MV-4-11 (cell line): Measurements from ENCODE around the gene VSIR.

ENCODE experiments used
- DNase-seq: peaks from one replicate; lab custom pipeline; 2025; lab: John Stamatoyannopoulos, UW

Gene VSIR

GRCh38 chr10:71747039-71747531, 26.2 kb downstream of the VSIR start:
- no peak for DNase-seq

GRCh38 chr10:71746344-71747037, 26.8 kb downstream of the VSIR start:
- DNase-seq, result peak; percentile 95

GRCh38 chr10:71745664-71746250, 27.6 kb downstream of the VSIR start:
- no peak for DNase-seq

DNA sequence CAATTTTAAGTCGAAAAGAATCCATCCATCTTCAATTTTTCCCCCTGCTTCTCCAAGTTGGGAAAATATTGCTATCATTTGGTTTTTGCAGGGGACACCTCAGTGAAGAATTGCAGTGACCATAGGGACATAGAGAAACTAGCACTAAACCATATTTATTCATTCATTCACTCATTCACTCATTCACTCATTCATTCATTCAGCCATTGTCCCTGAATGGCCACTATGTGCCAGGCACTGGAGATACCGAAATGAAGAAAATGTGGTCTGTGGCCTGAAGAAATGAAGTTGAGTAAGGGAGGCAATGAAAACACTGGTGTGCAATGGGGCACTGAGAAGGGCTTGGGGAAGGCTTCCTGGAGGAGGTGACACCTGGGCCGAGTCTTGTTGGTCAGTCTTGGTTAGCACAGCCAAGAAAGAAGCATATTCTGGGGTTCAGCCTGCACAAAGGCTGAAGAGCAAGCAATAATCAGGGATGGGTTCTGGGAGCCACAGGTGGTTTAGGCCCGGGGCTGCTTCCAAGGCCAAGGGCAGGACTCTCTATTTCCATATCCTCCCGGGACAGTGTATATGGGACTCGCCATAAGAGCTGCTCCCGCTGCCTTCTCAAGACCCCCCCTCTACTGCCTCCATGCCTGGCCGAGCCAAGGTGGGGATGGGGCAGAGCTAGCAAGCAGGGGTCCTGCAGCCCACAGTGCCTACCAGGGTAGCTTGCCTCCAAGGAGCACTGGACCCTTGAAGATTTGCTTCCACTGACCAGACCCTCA, 28.2 kb downstream of the VSIR start:
- DNase-seq, result no peak

DNA sequence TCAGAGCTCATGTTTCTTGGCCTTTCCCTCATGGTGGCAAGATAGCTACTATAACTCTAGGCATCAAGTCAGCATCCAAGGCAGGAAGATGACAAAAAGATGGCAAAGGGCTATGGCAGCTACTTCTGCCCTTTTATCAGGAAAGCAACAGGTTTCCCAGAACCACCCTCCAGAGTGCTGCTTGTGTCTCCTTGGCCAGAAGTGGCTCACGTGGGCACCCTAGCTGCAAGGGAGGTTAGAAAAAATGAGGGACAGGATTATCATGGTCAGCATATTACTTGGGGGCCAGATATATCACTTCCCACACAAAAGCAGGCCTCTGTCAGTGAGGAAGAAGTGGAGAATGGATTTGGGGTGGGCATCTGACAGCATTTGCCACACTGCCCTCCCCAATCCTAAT, 29.5 kb downstream of the VSIR start:
- no peak for DNase-seq

DNA sequence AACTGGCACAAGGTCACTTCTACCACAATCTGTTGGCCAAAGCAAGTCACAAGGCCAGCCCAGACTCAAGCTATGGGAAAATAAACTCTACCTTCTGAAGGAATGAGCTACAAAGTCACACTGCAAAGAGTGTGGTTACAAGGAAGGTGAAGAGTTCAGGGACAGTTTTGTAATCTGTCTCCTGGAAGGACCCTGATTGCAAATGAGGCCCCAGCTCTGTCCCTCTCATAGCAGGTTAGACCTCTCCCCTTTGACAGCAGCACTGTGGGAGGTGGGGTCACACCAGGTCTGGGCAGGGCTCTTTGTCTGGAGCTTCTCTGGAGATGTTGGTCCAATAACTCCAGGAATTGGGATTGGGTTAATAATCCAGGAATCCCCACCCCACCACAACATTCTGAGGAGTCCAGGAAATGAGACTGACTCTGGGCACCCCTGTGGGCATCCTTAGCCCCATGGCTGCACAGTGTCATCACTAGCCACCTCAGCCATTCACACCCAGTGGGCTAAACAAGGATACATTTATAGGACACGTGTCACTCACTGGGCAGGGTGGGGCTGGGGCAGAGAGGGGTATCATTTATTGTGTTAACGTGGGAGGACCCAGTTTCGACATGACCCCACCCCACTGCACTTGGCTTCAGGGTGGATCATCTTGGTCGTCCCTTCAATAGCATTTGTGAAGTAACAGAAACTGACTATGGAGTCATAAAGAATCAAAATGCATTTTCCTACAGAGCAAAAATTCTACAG, 30.1 kb downstream of the VSIR start:
- DNase-seq, result peak; percentile 69

GRCh38 chr10:71742301-71743088, 30.8 kb downstream of the VSIR start:
- DNase-seq, result peak; percentile 87

GRCh38 chr10:71741671-71742070, 31.6 kb downstream of the VSIR start:
- no peak for DNase-seq

DNA sequence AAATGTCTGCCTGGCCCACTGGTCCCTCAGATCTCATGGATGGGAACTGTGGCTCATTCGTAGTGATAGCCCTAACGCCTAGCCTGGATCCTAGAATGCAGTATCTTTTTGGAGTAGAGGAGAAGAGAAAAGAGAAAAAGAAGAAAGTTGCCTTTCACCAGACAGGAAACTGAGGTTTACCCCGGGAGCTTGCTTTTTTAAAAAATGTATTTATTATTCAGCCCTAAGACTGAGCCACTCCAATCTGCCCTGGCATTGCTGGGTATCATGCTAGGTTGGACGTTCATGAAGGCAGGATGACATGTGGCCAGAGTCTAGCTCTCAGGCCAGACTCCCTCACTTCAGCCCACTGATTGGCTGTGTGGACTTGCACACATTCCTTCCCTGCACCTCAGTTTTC, 32.3 kb downstream of the VSIR start:
- no peak for DNase-seq

DNA sequence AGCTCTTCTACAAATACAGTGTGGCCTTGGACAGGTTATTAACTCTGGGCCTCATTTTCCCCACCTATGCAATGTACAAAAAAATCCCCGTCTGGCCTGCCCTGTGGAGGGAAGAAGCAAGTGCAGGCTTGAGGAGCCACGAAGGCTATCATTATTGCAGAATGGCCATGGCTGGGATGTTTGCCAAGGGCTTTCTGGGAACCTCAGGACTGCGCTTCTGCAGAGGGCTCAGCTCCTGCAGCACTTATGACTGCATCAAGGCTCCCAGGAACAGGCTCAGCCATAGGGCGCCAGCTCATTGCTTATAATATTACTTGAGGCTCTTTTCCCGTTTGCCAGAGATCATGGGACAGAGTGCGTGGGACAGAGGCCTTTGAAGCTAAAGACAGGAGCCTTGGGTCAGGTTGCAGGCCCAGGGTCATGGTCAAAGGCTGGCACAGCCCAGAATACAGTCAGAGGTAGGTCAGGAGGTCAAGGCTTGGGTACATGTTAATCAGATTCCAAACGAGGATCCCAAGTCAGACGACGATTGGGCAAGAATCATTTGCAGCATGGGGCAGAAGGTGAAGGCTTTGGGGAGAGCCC, 33.2 kb downstream of the VSIR start:
- peak; percentile 33 for DNase-seq

DNA sequence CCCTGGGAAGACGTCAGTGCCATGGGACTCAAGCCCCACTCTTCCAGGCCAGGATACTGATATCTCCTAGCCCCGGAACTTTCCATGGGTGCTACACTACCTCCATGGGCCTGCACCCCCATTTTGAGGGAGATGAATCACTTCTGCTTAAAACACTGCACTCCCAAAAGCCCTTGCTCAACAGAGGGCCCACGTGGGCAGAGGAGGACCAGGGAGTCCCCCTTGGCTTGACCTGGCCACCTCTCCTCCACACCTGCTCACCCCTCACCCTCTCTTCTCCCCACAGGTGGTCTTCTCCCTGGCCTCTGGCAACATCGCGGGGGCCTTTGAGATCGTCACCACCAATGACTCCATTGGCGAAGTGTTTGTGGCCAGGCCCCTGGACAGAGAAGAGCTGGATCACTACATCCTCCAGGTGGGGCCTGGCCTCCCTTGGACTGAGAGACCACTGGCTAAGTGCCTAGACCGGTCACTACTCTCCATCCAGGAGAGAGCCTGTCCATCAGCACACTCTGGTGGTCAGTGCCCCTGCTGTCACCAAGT, 33.9 kb downstream of the VSIR start:
- no peak for DNase-seq

DNA sequence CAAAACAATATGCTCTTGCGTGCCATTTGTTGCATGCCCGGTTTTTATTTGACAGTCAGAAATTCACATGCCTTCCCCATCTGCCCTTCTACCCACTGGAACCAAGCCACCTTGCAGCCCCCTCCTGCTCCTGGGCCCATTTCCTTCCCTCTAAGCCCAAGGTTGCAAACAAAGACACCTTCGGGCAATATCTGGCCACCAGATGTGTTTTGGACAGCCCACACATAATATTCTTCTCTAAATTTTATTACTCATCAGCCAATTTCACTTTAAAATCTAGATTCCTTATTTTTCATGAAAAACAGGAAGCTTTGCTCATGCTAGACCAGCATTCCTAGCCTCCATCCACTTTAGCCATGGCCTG, 35.5 kb downstream of the VSIR start:
- no peak for DNase-seq

GRCh38 chr10:71737001-71737833, 36.1 kb downstream of the VSIR start:
- no peak for DNase-seq

DNA sequence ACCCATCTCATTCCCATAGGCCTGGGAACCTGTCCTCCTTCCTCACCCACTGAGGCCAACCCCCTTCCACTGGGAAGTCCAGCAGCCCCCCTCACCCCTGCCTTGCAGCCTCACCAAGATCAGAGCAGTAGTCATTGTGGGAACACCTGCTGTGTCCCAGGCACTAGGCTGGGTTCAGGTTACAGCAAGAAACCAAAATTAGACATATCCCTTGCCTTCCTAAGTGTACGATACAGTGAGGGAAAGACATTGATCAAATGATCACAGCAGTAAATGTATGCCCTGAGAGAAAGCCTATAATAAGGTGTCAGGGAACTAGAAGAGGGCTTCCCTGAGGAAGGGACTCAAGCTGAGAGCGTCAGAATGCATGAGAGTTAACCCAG, 36.8 kb downstream of the VSIR start:
- DNase-seq, result no peak

- DNase-seq, result no peak
Observed at GRCh38 chr10:71735709-71736569, 37.4 kb downstream of the VSIR start.

DNA sequence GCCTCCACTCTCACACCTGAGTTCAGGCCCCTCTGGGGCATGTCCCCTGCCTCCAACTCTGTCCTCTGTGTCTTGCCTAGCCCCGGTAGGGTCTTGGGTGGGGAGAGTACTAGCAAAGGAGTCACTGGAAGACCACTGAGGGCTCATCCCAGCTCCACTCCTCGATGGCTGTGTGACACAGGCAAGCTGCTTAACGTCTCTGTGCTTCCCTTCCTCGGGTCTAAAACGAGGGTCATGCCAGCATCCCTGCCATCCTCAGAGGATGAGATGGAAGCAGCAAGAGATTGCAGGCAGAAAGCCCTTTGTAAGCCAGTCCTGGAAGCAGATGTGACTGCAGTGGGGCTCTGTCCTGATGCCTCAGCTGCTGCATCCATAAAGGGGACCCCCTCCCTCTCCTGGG, 38.5 kb downstream of the VSIR start:
- DNase-seq, result no peak

DNA sequence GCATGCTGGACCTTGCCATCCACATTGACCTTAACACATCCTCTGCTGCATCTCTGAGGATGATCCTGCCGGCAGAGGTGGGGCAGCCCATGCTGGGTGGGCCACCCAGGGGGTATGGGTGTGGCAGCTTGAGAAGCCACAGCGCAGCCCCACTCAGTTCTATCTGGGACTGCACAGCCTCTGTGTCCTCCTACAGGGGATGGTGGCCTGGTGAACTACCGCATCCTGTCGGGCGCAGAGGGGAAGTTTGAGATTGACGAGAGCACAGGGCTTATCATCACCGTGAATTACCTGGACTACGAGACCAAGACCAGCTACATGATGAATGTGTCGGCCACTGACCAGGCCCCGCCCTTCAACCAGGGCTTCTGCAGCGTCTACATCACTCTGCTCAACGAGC, 41.5 kb downstream of the VSIR start:
- no peak for DNase-seq

DNA sequence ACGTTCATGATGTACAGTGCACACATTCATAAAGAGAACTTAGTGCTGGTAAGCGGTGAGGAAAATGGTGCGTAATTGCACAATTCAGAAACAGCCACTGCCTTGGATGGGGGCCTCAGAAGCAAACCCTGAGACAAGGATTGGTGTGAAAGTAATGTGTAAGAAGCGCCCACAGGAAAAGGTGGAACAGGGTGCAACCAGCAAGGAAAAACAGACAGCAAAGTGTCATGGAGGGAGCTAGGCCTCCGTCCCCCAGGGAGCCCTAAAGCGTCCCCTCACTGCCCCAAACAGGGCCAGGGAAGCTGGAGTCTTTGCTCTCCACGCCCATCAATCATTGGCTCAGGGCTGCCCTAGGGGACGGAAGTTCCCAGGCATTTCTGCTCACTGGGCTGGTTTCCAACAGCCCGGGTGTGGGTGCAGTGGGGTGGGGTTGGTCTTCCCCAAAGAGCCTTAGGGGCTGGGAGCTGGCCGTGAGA, 44.1 kb downstream of the VSIR start:
- DNase-seq, result peak; percentile 81
